Brain microvascular endothelial cell (primary cell): ENCODE measurements around the gene ZBED1.

ENCODE experiments used
- DNase-seq: peaks from one replicate; pipeline ENCODE4 v3.0.0-alpha.2; 2020
- H3K27ac ChIP-seq: fragments of 250-450 bp; sonication (Bioruptor Pico); 2 replicates; pipeline ENCODE4 v1.5.1; 2020; ENCODE audit warnings: mild to moderate bottlenecking, moderate library complexity
- H3K27me3 ChIP-seq: fragments of 250-450 bp; sonication (Bioruptor Pico); replicated peaks from 2 replicates; pipeline ENCODE4 v1.5.1; 2020; ENCODE audit warnings: mild to moderate bottlenecking
- H3K36me3 ChIP-seq: fragments of 250-450 bp; sonication (Bioruptor Pico); replicated peaks from 2 replicates; pipeline ENCODE4 v1.5.1; 2020; ENCODE audit warnings: mild to moderate bottlenecking
- H3K4me3 ChIP-seq: 2 replicates; pipeline ENCODE4 v1.5.1; 2011; ENCODE audit warnings: low read depth, mild to moderate bottlenecking, control low read depth, low read length, moderate library complexity
- in situ Hi-C: cut with HindIII; loops from 2 replicates; pipeline ENCODE4 v1.10.0; 2017; ENCODE audit warnings: low sequenced_read_pairs, low pct_ligation_motif_present
- TF ChIP-seq, protein P1 (sequence below): IDR thresholded peaks from 2 replicates; pipeline ENCODE4 v1.5.1; 2011; ENCODE audit warnings: low read depth, mild to moderate bottlenecking, moderate library complexity, low read length, control low read depth, inconsistent platforms; ENCODE audit errors: missing control alignments

ZBED1 gene

DNA sequence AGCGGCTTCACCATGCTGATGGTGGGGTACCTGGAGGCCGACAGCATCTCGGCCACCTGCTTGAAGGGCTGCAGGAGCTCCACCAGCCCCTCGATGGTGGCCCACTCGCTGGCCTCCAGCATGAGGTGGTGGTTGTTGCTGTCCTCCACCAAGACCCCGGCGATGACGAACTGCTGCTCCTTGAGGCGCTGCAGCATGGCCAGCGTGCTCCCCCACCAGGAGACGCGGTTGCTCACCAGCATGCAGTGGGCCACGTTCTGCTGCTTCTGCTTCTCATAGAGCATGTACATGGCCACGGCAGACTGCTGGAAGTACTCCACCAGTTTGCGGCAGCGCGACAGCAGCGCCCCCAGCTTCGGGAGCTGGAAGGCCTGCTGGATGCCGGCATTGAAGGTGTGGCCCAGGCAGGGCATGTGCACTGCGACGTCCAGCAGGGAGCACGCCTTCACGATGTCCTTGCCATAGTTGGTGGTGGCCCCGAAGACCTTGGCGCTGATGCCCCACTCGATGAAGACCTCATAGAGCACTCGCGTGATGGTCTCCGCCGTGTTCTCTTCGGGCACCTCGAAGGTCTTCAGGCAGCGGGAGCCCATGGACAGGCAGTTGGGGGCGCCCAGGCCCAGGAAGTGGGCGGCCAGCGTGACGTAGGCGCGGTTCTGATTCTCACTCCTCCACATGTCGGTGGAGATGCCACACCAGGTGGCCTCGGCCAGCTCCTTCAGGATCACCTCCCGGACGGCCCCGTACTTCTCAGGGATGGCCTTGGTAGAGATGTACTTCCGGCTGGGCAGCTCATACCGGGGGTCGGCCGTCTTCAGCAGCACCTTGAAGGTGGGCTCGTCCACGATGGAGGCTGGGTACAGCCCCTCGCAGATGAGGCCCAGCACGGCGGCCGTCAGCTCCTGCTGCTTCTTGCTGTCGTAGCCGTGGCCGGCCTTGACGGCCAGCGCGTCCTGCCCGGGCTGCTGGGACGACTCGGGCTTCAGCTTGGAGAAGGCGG is 11.0 kb downstream of the ZBED1 start:
- H3K27me3 ChIP-seq: no peaks in the 10 kb centered on the region
- H3K4me3 ChIP-seq: no peak overlapping the region
- TF ChIP-seq, protein P1, sequence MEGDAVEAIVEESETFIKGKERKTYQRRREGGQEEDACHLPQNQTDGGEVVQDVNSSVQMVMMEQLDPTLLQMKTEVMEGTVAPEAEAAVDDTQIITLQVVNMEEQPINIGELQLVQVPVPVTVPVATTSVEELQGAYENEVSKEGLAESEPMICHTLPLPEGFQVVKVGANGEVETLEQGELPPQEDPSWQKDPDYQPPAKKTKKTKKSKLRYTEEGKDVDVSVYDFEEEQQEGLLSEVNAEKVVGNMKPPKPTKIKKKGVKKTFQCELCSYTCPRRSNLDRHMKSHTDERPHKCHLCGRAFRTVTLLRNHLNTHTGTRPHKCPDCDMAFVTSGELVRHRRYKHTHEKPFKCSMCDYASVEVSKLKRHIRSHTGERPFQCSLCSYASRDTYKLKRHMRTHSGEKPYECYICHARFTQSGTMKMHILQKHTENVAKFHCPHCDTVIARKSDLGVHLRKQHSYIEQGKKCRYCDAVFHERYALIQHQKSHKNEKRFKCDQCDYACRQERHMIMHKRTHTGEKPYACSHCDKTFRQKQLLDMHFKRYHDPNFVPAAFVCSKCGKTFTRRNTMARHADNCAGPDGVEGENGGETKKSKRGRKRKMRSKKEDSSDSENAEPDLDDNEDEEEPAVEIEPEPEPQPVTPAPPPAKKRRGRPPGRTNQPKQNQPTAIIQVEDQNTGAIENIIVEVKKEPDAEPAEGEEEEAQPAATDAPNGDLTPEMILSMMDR: no peak
- no peak overlapping the region for H3K27ac ChIP-seq
- DNase-seq: no peak
- peaks cover 41% of the 10 kb centered on the region for H3K36me3 ChIP-seq
- in situ Hi-C loops: no loop called here

DNA sequence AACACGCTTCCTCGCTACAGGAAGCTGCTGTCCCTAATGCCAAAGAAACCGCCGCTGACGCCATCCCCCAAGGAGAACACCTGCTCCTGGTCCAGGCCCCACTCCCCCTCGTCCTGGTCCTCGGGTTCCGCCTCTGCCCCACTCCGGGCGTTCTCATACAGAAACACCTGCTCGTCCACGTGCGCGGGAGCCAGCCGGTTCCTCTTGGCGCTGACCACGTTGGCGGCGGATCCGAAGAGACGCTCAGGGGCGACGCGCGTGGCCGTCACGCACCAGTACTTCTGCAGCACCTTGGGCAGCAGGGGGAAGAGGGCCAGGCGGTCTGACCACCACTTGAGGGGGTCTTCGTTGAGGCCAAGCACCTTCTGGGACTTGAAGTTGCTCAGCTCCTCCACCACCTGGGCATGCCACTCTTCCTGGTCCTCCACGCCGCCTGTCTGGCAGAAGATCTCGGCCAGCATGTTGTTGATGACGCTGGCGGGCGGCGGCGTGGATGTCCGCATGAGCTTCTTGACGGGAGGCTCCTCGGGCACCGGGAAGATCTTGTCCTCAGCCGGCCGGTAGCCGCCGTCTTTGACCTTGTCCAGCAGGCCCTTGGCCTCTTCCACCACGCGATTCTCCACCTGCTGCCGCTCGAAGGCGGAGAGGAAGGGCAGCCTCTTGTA is 12.0 kb downstream of the ZBED1 start:
- H3K36me3 ChIP-seq: peaks cover 41% of the 10 kb centered on the region
- in situ Hi-C loops: no loop called here

DNA sequence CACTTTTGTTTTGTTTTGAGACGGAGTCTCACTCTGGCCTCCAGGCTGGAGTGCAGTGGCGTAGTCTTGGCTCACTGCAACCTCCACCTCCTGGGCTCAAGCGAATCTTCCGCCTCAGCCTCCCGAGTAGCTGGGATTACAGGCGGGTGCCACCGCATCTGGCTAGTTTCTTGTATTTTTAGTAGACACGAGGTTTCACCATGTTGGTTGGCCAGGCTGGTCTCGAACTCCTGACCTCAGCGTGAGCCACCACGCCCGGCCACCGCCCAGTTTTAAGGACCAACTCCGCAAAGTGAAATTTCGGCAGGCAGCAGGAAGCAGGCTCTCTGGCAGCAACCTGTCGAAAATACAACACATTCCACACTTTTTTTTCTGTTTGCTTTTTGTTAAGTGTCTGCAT is 13.4 kb downstream of the ZBED1 start:
- no peak overlapping the region for H3K4me3 ChIP-seq
- DNase-seq: no peak
- no peak overlapping the region for H3K27ac ChIP-seq
- H3K27me3 ChIP-seq: no peaks in the 10 kb centered on the region
- in situ Hi-C loops: no loop called here
- H3K36me3 ChIP-seq: peaks cover 41% of the 10 kb centered on the region
- TF ChIP-seq, protein P1: no peak

More for the DNA sequence above, 12.0 kb downstream of the ZBED1 start:
- TF ChIP-seq, protein P1: no peak
- DNase-seq: no peak
- no peak overlapping the region for H3K4me3 ChIP-seq
- H3K27ac ChIP-seq: no peak overlapping the region
- no peaks in the 10 kb centered on the region for H3K27me3 ChIP-seq

DNA sequence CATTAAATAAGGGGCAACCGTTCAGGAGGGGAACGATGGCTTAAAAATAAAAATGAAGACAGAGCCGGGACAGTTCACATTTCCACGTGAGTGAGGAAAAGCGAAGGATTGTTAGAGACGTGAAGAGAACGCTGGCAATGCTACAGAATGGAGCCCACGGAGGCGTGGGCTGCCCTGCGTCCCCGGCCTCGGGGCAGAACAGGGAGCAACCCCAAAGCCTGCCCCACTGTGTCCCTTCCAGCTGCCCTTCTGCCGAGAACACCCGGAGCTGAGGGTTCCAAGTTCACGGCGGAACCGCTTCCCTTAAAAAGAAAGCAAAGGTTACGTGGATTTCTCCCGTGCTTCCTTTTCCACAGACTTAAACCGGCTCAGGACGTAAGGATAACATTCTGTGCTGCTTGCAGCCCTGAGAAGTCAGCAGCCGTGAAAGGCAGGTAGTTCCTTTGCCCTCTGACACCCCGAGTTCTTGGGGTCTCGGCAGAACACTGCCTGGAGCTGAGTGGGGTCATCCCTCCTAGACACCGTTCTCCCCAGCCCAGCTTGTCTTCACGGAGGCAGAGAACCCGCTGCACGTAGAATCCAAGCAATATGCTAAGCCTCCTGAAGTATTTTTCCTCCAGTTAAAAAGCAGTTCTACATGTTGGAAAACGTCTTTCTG is 14.2 kb downstream of the ZBED1 start:
- DNase-seq: no peak
- in situ Hi-C loops: no loop called here
- Histone ChIP-seq H3K27ac (no peak overlapping the region), H3K4me3 (no peak overlapping the region), H3K27me3 (no peaks in the 10 kb centered on the region), H3K36me3 (peaks cover 41% of the 10 kb centered on the region)
- TF ChIP-seq, protein P1: no peak

DNA sequence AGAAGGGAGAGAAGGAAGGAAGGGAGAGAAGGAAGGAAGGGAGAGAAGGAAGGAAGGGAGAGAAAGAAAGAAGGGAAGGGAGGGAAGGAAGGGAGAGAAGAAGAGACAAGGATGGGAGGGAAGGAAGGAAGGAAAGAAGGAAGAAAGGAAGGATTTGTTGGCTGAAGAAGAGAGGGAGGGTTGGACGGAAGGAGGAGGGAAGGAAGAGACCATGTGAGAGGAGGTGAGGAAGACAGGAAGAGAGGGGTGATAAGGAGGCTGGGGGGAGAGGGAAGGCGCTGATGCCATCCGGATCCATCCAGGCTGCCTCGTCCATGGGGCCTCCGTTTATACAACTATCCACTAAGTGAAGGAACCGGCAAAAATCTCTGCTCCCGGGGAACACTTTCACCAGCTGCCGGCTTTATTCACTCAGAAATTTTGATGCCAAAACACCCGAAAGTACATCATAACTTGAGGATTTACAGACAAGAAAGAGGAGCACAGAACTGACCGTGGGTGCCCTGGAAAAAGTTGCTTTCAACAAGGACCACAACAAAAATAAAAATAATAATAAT is 14.9 kb downstream of the ZBED1 start:
- in situ Hi-C loops: no loop called here
- peaks cover 41% of the 10 kb centered on the region for H3K36me3 ChIP-seq
- TF ChIP-seq, protein P1: no peak
- DNase-seq: no peak
- no peak overlapping the region for H3K4me3 ChIP-seq
- no peak overlapping the region for H3K27ac ChIP-seq
- H3K27me3 ChIP-seq: no peaks in the 10 kb centered on the region
